HG03039 (cell line): ENCODE measurements around the gene KRTAP9-3.
"Not testable (repeated sequence)": the region's sequence is repeated elsewhere in the genome, so short reads cannot be mapped to it uniquely, and the experiment has no call there.

ENCODE experiments used
- ATAC-seq: cut with Tn5 transposase; IDR thresholded peaks from one replicate; pipeline ENCODE4 v1.9.1; 2021; ENCODE audit warnings: mild to moderate bottlenecking, moderate library complexity; ENCODE audit not compliant: unreplicated experiment

KRTAP9-3 gene

GRCh38 chr17:41249637-41250240, 17.5 kb downstream of the KRTAP9-3 start, which contains the start of gene KRTAP9-4:
TSS of gene KRTAP9-4 (plus strand) at chr17:41249687. CDS start at chr17:41249721, 34 bp downstream.
- ATAC-seq = not testable (repeated sequence)

GRCh38 chr17:41251261-41251660, 19.0 kb downstream of the KRTAP9-3 start:
- ATAC-seq = no peak

GRCh38 chr17:41254861-41255260, 22.6 kb downstream of the KRTAP9-3 start:
- no peak for ATAC-seq

GRCh38 chr17:41255381-41256290, 23.4 kb downstream of the KRTAP9-3 start, which contains the start of gene KRTAP9-9:
TSS of gene KRTAP9-9 (plus strand) at chr17:41255384.
- not testable (repeated sequence) for ATAC-seq

GRCh38 chr17:41256291-41256685, 24.0 kb downstream of the KRTAP9-3 start:
- no peak for ATAC-seq

- ATAC-seq = no peak
These were observed 26.2 kb downstream of the KRTAP9-3 start for GRCh38 chr17:41258406-41258805.

- ATAC-seq = no peak
These were observed 31.0 kb downstream of the KRTAP9-3 start for GRCh38 chr17:41263212-41263611.

GRCh38 chr17:41264599-41264998, 32.4 kb downstream of the KRTAP9-3 start:
- ATAC-seq = no peak

GRCh38 chr17:41265078-41265477, 32.8 kb downstream of the KRTAP9-3 start, which contains the start of gene KRTAP9-6:
TSS of gene KRTAP9-6 (plus strand) at chr17:41265378. CDS start at chr17:41265378, 0 bp downstream.
- ATAC-seq = no peak

GRCh38 chr17:41267711-41268110, 35.5 kb downstream of the KRTAP9-3 start:
- no peak for ATAC-seq

GRCh38 chr17:41271323-41271722, 39.1 kb downstream of the KRTAP9-3 start:
- not testable (repeated sequence) for ATAC-seq

- no peak for ATAC-seq
These were observed 39.6 kb downstream of the KRTAP9-3 start for GRCh38 chr17:41271858-41272257.

GRCh38 chr17:41275648-41276190, 43.5 kb downstream of the KRTAP9-3 start, which contains the start of gene KRTAP9-7:
TSS of gene KRTAP9-7 (plus strand) at chr17:41275698. CDS start at chr17:41275698, 0 bp downstream.
- ATAC-seq = not testable (repeated sequence)

GRCh38 chr17:41278176-41278955, 46.1 kb downstream of the KRTAP9-3 start:
- no peak for ATAC-seq
